SK-N-SH (cell line): Measurements from ENCODE around the gene XXYLT1. TPM values are rescaled to one million over a fixed set of nuclear protein-coding genes. Genes with fewer than 3 reads are reported as not detected.

Source experiments
- CTCF ChIA-PET: fragments of 300-600, 350-600 bp; formaldehyde crosslinking; extraction: SDS; loops from one replicate; lab custom pipeline; 2021; lab: Yijun Ruan, JAX
- POLR2A ChIA-PET: fragments of 350-600 bp; sonication (Branson Sonifier 250); formaldehyde crosslinking; extraction: SDS; loops from one replicate; lab custom pipeline; 2020; ENCODE audit warnings: antibody characterized with exemption, inconsistent platforms; lab: Yijun Ruan, JAX
- DNase-seq: peaks from one replicate; pipeline ENCODE4 v3.0.0; 2012
- H2AFZ ChIP-seq: fragments of 200-600 bp; sonication (generic); 2 replicates; pipeline ENCODE4 v1.8.1; 2016; ENCODE audit warnings: antibody characterized with exemption, mild to moderate bottlenecking, low read depth
- H3F3A ChIP-seq: fragments of 200-600 bp; sonication (generic); replicated peaks from 2 replicates; pipeline ENCODE3; 2016; ENCODE audit warnings: antibody characterized with exemption, mild to moderate bottlenecking; ENCODE audit not compliant: insufficient read depth
- H3K27ac ChIP-seq, 2 experiments: fragments of 200-500 bp in 1 of 2; fragments of 200-600 bp in 1 of 2; sonication (Bioruptor generic) in 1 of 2; sonication (generic), shearing (Covaris generic) in 1 of 2; 2 replicates each; pipeline versions ENCODE4 v1.5.1 to v1.6.1; 2014 to 2016; ENCODE audit warnings: low read depth in 2 of 2, inconsistent platforms in 1 of 2, low read length in 1 of 2, mild to moderate bottlenecking in 1 of 2, mixed read lengths in 1 of 2
- H3K27me3 ChIP-seq: fragments of 200-600 bp; sonication (generic), shearing (Covaris generic); 2 replicates; pipeline ENCODE4 v1.6.1; 2016; ENCODE audit warnings: mixed run types; ENCODE audit not compliant: insufficient read depth
- H3K36me3 ChIP-seq, 2 experiments: fragments of 200-500 bp in 1 of 2; fragments of 200-600 bp in 1 of 2; sonication (Bioruptor generic) in 1 of 2; sonication (generic) in 1 of 2; replicated peaks in 1 of 2; 2 replicates each; pipeline versions ENCODE3 to v1.5.1; 2014 to 2016; ENCODE audit warnings: low read length in 1 of 2, mild to moderate bottlenecking in 1 of 2; ENCODE audit not compliant: insufficient read depth in 2 of 2, control insufficient read depth in 1 of 2
- H3K4me1 ChIP-seq, 2 experiments: fragments of 200-500 bp in 1 of 2; fragments of 200-600 bp in 1 of 2; sonication (Bioruptor generic) in 1 of 2; sonication (generic), shearing (Covaris generic) in 1 of 2; 2 replicates each; pipeline versions ENCODE4 v1.5.1 to v1.6.1; 2014 to 2016; ENCODE audit warnings: low read depth in 1 of 2, low read length in 1 of 2, mixed run types in 1 of 2; ENCODE audit not compliant: insufficient read depth in 2 of 2, control insufficient read depth in 1 of 2
- H3K4me2 ChIP-seq: fragments of 200-600 bp; sonication (generic), shearing (Covaris generic); 2 replicates; pipeline ENCODE4 v1.6.1; 2017; ENCODE audit warnings: mixed run types
- H3K4me3 ChIP-seq, 2 experiments: fragments of 200-500 bp in 1 of 2; fragments of 200-600 bp in 1 of 2; sonication (Bioruptor generic) in 1 of 2; sonication (generic), shearing (Covaris generic) in 1 of 2; 2 replicates each; pipeline versions ENCODE4 v1.5.1 to v1.8.1; 2014 to 2016; ENCODE audit warnings: low read depth in 2 of 2, inconsistent platforms in 1 of 2, low read length in 1 of 2, mild to moderate bottlenecking in 1 of 2, mixed read lengths in 1 of 2, moderate library complexity in 1 of 2
- H3K79me2 ChIP-seq: fragments of 200-600 bp; sonication (generic); 2 replicates; pipeline ENCODE4 v1.8.1; 2017; ENCODE audit warnings: mild to moderate bottlenecking; ENCODE audit not compliant: insufficient read depth
- H3K9ac ChIP-seq: fragments of 200-600 bp; sonication (generic); 2 replicates; pipeline ENCODE4 v1.6.1; 2017; ENCODE audit warnings: mixed run types
- H3K9me2 ChIP-seq: fragments of 200-600 bp; sonication (generic); 2 replicates; pipeline ENCODE4 v1.6.1; 2017; ENCODE audit warnings: mixed run types
- H3K9me3 ChIP-seq: fragments of 200-600 bp; sonication (generic); 2 replicates; pipeline ENCODE4 v1.6.1; 2017; ENCODE audit warnings: mixed run types, mild to moderate bottlenecking, moderate library complexity
- H4K20me1 ChIP-seq: fragments of 200-600 bp; sonication (generic); 2 replicates; pipeline ENCODE4 v1.6.1; 2017; ENCODE audit warnings: mild to moderate bottlenecking, mixed run types; ENCODE audit not compliant: insufficient read depth
- EP300 ChIP-seq, 2 experiments: IDR thresholded peaks; 2 replicates each; pipeline versions ENCODE4 v1.4.0 to v1.6.1; 2012; ENCODE audit warnings: borderline replicate concordance in 1 of 2, low read depth in 1 of 2, low read length in 1 of 2
- FOSL2 ChIP-seq: IDR thresholded peaks from 2 replicates; pipeline ENCODE4 v1.4.0; 2012; ENCODE audit warnings: low read depth, mild to moderate bottlenecking, moderate library complexity, borderline replicate concordance
- MAX ChIP-seq: IDR thresholded peaks from 2 replicates; pipeline ENCODE4 v1.4.0; 2012; ENCODE audit warnings: low read depth
- NFIC ChIP-seq: IDR thresholded peaks from 2 replicates; pipeline ENCODE4 v1.4.0; 2012; ENCODE audit warnings: borderline replicate concordance
- POLR2AphosphoS5 ChIP-seq: IDR thresholded peaks from 2 replicates; pipeline ENCODE4 v1.6.1; 2012; ENCODE audit warnings: low read depth, low read length
- RAD21 ChIP-seq: IDR thresholded peaks from 2 replicates; pipeline ENCODE4 v1.6.1; 2012; ENCODE audit warnings: mild to moderate bottlenecking, low read length
- RCOR1 ChIP-seq: fragments of 150-350 bp; IDR thresholded peaks from 2 replicates; pipeline ENCODE4 v1.6.1; 2017; ENCODE audit warnings: antibody characterized with exemption, low read length
- RXRA ChIP-seq: IDR thresholded peaks from 2 replicates; pipeline ENCODE4 v1.4.0; 2012; ENCODE audit warnings: low read depth, mild to moderate bottlenecking, borderline replicate concordance
- USF2 ChIP-seq: fragments of 150-350 bp; IDR thresholded peaks from 2 replicates; pipeline ENCODE4 v1.6.1; 2017; ENCODE audit warnings: antibody characterized with exemption, low read length, low read depth, borderline replicate concordance
- WGBS: methylation state at CpG from one replicate; pipeline ENCODE4 v1.1.6; 2017; ENCODE audit warnings: low lambda C conversion rate; 5-methylcytosine and 5-hydroxymethylcytosine counted together
- polyA plus RNA-seq, 3 experiments: library from polyadenylated mRNA; depleted of rRNA; stranded (reverse); fragments of >200 nt; gene quantifications; 2 replicates each; pipeline ENCODE4 v1.2.3, GENCODE V29; 2012
- TF ChIP-seq, protein P1 (sequence below): IDR thresholded peaks from 2 replicates; pipeline ENCODE4 v1.6.1; 2012; ENCODE audit warnings: mild to moderate bottlenecking, low read depth, low read length, moderate library complexity
- TF ChIP-seq, protein P2 (sequence below): IDR thresholded peaks from 2 replicates; pipeline ENCODE4 v1.4.0; 2012; ENCODE audit warnings: low read depth, borderline replicate concordance
- TF ChIP-seq, protein P3 (sequence below): fragments of 150-350 bp; IDR thresholded peaks from 2 replicates; pipeline ENCODE4 v1.6.1; 2016; ENCODE audit warnings: mild to moderate bottlenecking, low read depth, low read length

Gene XXYLT1
- polyA plus RNA-seq, 1 of the 3 experiments (the other 2 are of a cell fraction): 22.6 TPM

- H3K9me2 ChIP-seq: no peaks in the 10 kb centered on the region
- H3K79me2 ChIP-seq: peaks cover 20% of the 10 kb centered on the region; the same call in 1 of the 2 replicates
- DNase-seq: no peak
- no peak overlapping the region for H3K9ac ChIP-seq
- WGBS: 96% methylated on average over 5 of the region's 8 CpGs
- no peaks in the 10 kb centered on the region for H4K20me1 ChIP-seq
- no peak overlapping the region for H2AFZ ChIP-seq
- ChIA-PET POLR2A (no interaction called here), CTCF (no interaction called here)
- H3K4me3 ChIP-seq: no peak overlapping the region
- peaks cover 16 to 20% of the 10 kb centered on the region in 2 experiments for H3K4me1 ChIP-seq
- no peaks in the 10 kb centered on the region for H3K27me3 ChIP-seq
- H3F3A ChIP-seq: peaks cover 19% of the 10 kb centered on the region
- no peaks in the 10 kb centered on the region for H3K36me3 ChIP-seq
- H3K27ac ChIP-seq: no peak overlapping the region
- no peak overlapping the region for H3K4me2 ChIP-seq
- TF ChIP-seq FOSL2 (no peak), USF2 (no peak), RAD21 (no peak), POLR2AphosphoS5 (no peak), EP300 (IDR thresholded peaks at IDR 0.05; ENCODE audit: borderline replicate concordance in 1 of 2, low read depth in 1 of 2, low read length in 1 of 2) (no peak), RCOR1 (no peak), NFIC (no peak), RXRA (no peak), MAX (no peak)
- TF ChIP-seq, protein P1, sequence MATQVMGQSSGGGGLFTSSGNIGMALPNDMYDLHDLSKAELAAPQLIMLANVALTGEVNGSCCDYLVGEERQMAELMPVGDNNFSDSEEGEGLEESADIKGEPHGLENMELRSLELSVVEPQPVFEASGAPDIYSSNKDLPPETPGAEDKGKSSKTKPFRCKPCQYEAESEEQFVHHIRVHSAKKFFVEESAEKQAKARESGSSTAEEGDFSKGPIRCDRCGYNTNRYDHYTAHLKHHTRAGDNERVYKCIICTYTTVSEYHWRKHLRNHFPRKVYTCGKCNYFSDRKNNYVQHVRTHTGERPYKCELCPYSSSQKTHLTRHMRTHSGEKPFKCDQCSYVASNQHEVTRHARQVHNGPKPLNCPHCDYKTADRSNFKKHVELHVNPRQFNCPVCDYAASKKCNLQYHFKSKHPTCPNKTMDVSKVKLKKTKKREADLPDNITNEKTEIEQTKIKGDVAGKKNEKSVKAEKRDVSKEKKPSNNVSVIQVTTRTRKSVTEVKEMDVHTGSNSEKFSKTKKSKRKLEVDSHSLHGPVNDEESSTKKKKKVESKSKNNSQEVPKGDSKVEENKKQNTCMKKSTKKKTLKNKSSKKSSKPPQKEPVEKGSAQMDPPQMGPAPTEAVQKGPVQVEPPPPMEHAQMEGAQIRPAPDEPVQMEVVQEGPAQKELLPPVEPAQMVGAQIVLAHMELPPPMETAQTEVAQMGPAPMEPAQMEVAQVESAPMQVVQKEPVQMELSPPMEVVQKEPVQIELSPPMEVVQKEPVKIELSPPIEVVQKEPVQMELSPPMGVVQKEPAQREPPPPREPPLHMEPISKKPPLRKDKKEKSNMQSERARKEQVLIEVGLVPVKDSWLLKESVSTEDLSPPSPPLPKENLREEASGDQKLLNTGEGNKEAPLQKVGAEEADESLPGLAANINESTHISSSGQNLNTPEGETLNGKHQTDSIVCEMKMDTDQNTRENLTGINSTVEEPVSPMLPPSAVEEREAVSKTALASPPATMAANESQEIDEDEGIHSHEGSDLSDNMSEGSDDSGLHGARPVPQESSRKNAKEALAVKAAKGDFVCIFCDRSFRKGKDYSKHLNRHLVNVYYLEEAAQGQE: no peak
- TF ChIP-seq, protein P2, sequence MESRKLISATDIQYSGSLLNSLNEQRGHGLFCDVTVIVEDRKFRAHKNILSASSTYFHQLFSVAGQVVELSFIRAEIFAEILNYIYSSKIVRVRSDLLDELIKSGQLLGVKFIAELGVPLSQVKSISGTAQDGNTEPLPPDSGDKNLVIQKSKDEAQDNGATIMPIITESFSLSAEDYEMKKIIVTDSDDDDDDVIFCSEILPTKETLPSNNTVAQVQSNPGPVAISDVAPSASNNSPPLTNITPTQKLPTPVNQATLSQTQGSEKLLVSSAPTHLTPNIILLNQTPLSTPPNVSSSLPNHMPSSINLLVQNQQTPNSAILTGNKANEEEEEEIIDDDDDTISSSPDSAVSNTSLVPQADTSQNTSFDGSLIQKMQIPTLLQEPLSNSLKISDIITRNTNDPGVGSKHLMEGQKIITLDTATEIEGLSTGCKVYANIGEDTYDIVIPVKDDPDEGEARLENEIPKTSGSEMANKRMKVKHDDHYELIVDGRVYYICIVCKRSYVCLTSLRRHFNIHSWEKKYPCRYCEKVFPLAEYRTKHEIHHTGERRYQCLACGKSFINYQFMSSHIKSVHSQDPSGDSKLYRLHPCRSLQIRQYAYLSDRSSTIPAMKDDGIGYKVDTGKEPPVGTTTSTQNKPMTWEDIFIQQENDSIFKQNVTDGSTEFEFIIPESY: no peak
- TF ChIP-seq, protein P3, sequence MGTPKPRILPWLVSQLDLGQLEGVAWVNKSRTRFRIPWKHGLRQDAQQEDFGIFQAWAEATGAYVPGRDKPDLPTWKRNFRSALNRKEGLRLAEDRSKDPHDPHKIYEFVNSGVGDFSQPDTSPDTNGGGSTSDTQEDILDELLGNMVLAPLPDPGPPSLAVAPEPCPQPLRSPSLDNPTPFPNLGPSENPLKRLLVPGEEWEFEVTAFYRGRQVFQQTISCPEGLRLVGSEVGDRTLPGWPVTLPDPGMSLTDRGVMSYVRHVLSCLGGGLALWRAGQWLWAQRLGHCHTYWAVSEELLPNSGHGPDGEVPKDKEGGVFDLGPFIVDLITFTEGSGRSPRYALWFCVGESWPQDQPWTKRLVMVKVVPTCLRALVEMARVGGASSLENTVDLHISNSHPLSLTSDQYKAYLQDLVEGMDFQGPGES: no peak
- no peaks in the 10 kb centered on the region for H3K9me3 ChIP-seq
Observed at GRCh38 chr3:195214381-195214780, 56.6 kb downstream of the XXYLT1 start.
